SHP77 (cell line): ENCODE results near the gene S100Z.
"Not testable (repeated sequence)": the region's sequence is repeated elsewhere in the genome, so short reads cannot be mapped to it uniquely, and the experiment has no call there.

ENCODE experiments used
- DNase-seq, 2 experiments: peaks; one replicate each; lab custom pipeline; 2025; lab: John Stamatoyannopoulos, UW

S100Z gene

DNA sequence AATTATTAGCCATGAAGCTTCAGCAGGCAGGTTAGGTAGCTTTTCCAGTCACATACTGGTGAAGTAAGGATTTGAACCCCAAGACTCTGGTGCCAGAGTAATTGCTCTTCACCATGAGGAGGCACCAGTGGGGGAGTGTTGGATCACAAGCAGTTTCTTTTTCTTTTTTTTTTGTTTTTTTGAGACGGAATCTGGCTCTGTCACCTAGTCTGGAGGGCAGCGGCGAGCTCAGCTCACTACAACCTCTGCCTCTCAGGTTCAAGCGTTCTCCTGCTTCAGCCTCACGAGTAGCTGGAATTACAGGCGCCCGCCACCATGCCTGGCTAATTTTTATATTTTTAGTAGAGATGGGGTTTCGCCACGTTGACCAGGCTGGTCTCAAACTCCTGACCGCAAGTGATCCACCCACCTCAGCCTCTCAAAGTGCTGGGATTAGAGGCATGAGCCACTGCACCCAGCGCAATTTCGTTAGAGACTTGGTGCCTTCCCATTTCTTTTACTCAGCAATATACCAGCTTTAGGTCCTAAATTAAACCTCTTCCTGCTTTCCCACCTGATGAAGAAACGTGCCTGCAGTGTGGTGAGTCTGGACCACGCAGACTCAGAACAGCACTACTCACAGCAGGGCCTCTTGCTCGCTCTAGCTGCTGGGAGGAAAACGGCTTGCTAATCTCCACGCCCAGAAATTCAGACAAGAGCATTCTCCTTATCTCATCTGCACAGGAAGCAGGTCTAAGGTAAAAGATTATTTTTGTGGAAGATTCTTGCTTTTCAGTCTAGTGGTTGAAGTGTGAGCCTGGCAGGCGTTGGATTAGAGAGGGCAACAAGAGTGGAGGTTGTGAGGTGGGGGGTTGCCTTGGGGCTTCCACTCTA is at the start of gene S100Z:
Gene S100Z (plus strand): TSS at position 596 of the 873 bp plus-strand sequence. CDS start 25,346 bp downstream, outside the sequence.
- no peak for DNase-seq

DNA sequence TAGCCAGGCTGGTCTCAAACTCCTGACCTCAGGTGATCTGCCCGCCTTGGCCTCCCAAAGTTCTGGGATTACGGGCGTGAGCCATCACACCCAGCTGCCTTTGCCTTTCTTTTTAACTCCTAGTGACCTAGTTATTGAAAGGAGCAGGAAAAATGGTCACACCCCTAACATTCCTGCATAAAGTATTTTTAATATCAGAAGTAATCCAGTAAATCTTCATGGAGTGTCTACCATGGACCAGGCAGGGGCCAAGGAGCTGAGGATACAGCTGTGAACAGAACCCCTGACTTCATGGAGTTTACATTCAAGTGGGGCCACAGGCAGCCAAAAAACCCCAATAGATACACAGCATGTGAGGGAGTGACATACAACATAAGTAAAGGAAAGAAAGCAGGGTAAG is 49.2 kb upstream of the S100Z start:
- no peak for DNase-seq

DNA sequence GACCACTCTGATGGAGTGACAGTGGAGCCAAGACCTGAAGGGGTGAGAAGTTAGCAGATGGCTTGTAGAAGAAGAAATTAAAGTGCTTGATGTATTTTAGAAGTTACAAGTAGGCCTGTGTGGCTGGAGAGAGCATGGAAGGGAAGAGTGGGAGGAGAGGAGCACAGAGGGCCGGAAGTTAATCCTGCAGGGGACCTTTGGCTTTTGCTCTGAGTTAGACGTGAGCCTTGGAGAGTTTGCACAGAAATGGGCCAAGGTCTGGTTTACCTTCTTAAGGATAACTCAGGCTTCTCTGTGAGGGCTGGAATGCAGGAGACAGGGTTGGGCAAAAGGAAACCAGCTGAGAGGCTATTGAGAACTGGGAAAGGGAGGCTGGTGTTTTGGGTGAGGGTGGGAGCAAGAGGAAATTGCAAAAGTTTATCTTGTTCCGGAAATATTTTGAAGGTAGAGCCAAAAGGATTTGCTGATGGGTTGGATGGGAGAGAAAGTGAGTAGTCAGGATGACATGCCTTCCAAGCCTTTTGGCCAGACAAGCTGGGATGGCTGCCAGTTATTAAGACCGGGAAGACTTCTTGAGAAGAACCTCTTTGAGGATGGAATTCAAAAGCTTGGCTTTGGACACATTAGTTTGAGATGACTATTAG is 48.5 kb upstream of the S100Z start:
- no peak for DNase-seq

DNA sequence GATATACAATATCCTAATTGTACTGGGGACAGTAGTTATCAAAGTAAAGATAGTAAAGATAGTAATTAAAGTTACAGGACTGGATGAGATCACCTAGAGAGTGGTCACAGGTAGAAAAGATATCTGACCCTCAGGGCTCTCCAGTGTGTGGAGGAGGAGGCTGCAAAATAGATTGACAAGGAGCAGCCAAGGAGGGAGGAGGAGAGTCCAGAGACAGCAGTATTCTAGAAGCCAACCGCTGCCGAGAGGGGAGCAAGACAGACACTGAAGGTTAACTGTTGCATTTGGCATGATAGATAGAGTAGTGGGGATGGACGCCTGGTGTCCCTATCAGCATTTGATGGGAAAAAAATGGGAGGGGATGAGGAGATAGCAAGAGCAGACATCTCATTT is 48.0 kb upstream of the S100Z start:
- no peak for DNase-seq

DNA sequence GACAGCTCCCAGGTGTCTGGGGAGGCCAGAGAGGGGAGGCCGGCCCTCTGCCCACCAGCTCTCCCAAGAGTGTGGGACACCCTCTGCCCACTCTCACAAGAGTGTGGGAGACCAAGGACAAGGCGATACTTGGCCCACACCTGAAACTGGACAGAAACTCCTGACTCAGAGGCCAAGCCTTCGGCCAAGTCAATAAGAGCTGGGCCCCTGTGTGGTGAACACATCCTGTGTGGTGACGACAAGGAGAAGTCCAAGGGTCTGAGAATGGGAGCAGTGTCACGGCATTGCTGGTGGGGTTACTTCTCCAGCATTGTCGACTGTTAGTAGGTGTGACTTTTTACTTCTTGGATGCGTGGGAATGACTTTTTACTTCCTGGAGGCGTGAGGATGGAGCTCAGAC is 45.5 kb upstream of the S100Z start:
- DNase-seq, result no peak

DNA sequence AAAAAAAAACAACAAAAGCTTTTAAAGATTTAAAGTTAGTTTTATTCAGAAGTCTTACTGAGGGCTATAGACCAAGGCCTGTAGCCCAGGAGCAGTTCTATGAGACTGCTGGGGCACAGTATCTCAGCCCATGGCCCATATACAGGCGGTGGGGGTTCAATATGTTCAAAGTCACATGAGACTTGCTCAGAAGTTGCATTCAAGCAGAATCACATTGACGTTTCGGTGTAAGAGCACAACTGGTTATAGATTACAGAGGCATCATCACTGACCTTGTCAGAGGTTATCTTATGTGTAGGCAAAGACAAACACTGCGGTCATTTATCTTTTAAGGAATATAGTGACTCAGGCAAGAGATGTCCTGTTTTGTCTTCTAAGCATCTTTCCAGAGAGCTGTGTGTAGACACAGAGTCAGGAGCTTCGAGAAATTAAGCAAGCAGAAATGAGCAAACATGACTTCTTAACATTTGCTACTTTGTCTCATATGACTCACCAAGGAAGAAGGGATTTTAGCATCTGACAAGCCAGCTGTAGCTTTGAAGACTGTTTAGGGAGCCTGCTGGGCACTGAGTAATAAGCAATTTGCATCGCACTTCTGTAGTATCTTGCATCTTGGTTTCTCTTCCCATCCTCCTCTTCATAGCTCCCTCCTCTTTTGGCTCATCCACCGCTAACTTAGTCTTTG is 43.9 kb upstream of the S100Z start:
- no peak for DNase-seq

DNA sequence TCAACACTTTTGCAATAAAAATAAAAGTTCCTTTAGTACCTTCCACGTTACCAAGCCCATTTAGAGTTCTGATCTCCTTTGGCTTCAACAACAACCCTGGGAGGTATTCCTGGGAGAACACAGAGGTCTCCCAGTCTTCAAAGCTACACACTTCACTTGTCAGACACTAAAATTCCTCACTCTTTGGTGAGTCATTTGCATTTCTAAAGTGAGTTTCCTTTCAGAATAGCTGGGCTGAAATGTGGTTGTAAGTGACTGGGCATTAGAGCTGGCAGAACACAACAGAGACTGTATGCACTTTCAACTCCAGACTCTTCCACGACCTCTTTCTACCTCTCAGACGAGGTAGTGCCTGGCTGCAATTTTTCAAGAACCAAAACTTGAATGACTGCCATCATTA is 42.5 kb upstream of the S100Z start:
- no peak for DNase-seq

DNA sequence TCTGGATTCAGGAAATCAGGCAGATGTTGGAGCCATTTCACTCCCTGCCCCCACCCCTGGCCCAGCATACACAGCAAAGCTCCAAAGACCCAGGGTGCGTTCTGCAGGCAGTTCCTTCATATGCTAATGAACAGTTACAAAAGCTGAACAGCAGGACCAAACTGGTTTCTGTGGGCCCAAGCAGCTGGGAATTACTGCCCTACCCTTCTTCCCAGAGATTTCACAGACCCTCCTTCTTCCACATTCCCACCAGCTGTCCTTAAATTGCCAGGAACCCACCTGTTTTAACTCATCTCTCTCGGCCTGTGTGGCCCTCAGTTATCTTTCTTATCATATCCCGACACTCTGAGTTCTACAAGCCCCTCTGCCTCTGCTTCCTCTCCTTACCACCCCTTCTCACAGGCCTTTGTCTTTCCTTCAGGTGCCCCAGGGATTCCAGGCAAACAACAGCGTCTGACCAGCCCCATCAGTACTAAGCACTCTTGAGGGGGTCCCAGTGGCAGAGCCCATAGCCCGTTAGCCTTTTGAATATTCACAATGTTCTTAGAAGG is 41.6 kb upstream of the S100Z start:
- no peak for DNase-seq

DNA sequence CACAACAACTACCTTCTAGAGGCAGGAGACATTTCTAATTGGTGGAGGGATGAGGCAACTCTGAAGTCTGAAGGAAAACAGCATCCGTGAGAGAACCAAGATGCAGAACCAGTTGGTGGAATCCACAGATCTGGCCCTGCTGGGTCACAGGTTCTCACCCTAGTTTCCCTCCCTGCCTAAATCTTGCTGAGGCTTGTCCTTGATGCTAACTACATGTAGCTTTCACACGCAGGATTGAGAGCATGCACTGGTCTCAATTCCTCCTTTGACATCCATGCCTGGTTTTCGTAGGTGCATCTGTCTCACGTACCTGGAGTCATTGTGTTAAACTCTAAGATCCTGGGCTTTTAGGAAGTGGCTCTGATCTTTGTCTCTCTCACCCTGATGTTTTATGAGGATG is 40.7 kb upstream of the S100Z start:
- DNase-seq, result no peak

DNA sequence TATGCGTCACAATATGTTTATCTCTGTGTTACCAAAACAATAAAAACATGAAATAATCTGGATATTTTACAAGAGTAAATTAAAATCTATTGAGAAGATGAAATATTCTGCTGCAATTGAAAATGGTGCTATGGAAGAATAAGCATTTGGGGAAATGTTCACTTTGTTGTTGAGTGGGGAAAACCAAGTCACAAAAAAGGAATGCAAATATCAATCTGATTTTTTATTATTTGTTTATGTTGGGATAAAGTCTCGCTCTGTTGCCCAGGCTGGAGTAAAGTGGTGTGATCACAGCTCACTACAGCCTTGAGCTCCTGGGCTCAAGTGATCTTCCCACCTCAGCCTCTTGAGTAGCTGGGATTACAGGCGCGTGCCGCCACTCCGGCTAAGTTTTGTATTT is 39.6 kb upstream of the S100Z start:
- DNase-seq, result no peak

DNA sequence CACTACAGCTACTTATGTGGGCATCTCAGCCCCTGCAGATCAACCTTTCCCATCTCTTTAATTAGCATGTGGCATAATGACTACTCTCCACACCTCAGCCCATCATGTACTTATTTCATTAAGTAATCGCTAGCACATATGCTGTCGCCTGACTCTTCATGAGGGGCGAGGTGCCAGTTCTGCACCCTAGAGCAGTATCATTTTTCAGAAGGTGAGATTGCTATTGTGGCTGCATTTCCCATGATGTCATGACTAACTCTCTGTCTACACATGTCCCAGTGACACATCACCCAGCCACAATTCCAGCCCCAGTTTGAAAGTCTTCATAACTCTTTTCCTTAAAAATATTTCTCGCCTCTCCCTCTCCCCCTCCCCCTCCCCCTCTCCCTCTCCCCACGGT is 38.6 kb upstream of the S100Z start:
- DNase-seq, result no peak

DNA sequence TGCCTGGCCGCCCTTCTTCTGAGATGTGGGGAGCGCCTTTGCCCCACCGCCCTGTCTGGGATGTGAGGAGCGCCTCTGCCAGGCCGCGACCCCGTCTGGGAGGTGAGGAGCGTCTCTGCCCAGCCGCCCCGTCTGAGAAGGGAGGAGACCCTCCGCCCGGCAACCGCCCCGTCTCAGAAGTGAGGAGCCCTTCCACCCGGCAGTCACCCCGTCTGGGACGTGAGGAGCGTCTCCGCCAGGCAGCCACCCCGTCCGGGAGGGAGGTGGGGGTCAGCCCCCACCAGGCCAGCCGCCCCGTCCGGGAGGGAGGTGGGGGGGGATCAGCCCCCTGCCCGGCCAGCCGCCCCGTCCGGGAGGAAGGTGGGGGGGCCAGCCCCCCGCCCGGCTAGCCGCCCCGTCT is 37.6 kb upstream of the S100Z start:
- not testable (repeated sequence) for DNase-seq

DNA sequence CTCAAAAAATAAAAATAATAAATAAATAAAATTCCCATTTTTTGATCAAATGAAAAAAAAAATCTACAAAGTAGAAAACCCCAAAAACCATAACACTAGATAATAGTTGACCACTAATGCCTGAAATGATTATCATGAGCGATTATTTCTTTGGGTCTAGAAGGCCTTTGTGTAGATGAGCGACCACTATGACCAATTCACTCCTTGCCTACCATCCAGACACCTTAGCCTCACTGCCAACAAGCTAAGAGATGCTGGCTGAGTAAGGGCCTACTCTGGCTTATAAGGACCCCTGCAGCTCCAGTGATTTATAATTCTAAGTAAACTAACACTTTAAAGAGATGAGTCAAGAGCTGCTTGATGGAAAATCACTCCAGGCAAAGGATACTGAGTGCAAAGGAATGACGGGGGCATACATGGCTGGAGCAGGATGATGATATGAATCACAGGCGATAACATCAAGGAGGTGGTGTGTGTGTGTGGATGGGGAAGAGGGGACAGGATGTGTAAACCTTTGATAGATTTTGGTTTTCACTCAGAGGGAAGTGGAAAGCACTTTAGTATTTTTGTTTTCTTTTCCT is 35.7 kb upstream of the S100Z start:
- DNase-seq, result no peak

DNA sequence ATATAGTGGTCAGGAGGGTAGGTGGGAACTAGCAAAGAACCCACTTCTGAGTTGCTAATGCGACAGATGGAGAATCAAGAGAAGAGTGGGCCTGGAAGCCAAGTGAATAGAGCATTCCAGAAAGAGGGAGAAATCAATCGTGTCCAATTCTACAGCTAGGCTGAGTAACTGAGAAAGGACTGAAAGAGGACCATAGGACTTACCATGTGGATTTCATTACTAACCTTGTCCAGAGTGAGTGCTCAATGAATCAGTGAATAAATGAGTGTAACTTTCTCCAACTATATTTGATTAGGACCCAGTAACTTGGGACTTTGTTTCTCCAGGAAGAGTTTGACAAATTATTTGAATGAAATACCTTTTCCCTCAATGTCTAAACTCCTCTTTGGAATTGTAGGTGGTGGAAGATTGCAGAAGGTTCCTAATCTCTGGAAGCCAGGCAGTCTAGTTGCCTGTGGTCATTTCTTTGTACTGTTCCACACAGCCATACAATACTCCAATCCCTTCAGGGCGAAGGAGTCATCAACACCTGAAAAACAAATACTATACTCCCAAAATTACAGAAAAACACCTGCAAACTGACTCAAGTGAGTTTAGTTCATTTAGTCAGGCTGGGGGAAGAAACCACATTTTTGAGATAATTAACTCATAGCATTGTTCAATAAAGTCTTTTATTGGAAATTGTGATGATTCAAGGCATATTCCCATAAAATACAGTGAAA is 33.5 kb upstream of the S100Z start:
- DNase-seq, result no peak

DNA sequence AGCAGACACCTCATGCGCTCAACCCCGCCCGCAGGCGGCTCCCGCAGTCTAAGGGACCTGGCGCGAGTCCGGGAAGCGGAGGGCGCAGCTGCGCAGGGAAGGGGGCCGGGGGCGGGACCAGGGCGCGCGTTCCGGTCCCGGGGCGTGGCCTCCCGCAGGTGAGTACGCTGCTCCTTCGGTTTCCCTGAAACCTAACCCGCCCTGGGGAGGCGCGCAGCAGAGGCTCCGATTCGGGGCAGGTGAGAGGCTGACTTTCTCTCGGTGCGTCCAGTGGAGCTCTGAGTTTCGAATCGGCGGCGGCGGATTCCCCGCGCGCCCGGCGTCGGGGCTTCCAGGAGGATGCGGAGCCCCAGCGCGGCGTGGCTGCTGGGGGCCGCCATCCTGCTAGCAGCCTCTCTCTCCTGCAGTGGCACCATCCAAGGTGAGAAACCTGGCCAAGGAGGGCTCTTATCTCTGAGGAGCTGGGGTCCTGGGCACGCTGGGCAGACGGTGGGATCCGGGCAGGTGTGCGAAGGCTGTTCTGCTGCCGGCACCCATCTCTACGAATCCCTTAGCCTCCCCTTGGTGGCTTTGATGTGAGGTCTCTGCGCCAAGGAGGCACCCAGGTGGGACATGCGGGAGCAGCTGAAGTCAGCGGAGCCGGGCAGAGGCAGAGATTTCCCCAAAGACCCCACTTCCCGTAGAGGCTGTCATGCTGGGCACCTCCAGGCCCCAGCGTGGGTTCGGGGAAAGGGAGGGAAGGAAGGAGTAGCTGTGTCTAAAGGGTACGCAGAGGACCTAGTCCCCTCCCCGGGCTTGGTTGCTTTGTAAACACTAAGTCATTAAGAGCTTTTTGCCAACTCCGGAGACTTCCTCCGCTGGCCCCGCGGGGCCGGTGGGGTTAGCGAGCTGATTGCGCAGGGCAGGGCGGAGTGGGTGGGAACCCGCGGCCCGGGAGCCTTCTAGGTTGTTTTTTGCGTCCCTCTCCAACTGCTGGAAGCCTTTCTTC is 30.7 kb upstream of the S100Z start, which contains the start of gene F2RL1:
Gene F2RL1 (plus strand): TSS at position 187 of the 988 bp plus-strand sequence. CDS start 153 bp downstream, at position 340.
- no peak for DNase-seq

DNA sequence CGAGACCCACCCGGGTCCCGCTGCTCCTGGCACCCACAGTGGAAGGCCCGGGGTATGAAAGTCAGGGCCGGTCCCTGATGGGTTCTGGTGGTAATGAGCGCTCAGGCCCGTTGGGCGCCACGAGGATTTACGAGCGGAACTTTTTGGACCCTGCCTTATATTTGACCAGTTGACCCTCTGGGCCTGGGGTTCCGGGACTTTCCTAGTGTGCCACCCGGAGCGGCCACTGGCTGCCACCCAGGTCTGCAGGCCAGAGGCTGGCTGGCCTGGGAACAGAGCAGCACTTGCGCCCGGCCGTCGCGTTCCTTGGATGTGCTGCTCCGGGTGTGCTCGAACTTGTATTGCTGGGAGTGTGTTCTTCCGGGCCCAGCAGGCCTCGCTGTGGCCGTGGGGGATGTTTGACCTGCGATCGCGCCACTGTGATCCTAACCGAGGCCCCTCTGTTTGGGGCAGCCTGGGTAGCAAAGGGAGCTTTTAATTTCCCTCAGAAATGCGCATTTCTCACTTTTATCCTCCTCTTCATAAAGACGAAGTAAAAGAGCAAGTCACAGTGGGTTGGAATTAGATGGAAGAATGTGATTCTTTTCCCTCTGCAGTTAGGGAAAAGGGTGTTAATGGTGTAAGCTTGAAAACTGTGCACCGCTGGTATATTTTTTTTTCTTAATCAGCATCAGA is 29.8 kb upstream of the S100Z start:
- no peak for DNase-seq

DNA sequence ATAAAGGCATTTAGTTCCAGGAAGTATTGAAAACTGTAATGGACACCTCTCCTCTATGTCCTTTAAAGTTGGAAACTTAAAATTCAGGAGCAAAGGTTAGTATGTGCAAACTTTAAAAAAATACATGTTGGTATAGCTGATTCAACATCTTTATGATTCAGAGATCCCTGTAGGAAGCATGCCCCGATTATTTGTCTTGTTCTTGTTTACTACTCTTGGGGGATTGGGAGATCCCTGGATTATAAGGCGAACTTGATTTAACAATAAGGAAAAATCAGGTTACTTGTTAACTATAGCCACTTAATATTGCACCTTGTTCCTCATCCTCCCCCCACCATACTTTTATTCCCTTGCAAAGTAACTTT is 29.3 kb upstream of the S100Z start:
- no peak for DNase-seq

DNA sequence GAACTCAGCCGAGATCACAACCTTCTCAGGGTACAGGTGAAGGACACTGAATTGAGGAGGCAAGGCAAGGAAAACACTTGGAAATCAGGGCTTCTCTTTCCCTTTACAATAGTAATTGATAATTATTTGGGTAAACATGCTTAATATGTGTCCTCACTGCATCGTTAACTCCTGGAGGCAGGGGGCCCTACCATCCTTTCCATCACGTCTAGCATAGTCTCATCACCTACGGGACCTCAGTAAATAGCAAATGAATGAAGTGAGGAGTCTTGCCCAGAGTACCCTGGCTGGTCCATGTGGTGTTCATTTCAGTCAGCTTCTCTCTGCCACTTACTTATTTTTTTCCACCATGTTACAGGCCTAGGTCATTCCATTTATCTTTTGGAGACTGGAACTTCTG is 28.7 kb upstream of the S100Z start:
- DNase-seq, result no peak

DNA sequence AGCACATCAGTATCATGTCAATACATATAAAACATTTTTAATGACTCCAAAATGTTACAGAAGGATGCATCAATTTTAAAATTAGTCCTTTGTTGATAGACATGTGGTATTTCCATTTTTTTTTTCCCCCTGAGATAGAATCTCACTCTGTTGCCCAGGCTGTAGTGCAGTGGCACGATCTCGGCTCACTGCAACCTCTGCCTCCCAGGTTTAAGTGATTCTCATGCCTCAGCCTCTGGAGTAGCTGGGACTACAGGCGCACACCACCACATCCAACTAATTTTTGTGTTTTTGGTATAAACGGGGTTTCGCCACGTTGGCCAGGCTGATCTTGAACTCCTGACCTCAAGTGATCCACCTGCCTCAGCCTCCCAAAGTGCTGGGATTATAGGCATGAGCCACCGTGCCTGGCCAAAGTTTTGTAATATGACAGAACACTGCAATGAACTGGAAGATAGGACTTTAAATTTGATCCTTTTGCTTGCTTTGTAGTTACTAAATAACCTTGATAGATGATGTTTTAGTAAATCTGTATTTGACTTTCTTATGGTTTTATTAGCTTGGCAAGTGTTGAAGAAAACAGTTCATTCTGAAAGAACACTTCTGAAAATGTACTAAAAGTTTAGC is 27.6 kb upstream of the S100Z start:
- not testable (repeated sequence) for DNase-seq
